WTC11 (cell line): Measurements from ENCODE around the gene TMPRSS2. TPM values are rescaled to one million over a fixed set of nuclear protein-coding genes. Genes with fewer than 3 reads are reported as not detected.

Source experiments
- ATAC-seq: fragments of 200-7000 bp; cut with Tn5 transposase; 2 replicates; pipeline ENCODE4 v1.10.0; 2021; ENCODE audit warnings: mild to moderate bottlenecking, moderate library complexity
- CTCF ChIA-PET: fragments of 300-600 bp; sonication (Branson Sonifier 250); formaldehyde crosslinking; loops from one replicate; lab custom pipeline; 2021; ENCODE audit warnings: antibody characterized with exemption; lab: Charles Lee
- POLR2A ChIA-PET: fragments of 350-600 bp; sonication (Branson Sonifier 250); formaldehyde crosslinking; loops from one replicate; lab custom pipeline; 2021; ENCODE audit warnings: antibody characterized with exemption; lab: Charles Lee
- DNase-seq: peaks from one replicate; pipeline ENCODE4 v3.0.0; 2021; ENCODE audit warnings: low spot score
- H3K27ac Mint-ChIP-seq: 2 replicates; pipeline ENCODE4 v1.8.0; 2021; ENCODE audit warnings: mixed read lengths
- H3K27me3 Mint-ChIP-seq: 2 replicates; pipeline ENCODE4 v1.8.0; 2021; ENCODE audit warnings: low read depth, mild to moderate bottlenecking, moderate library complexity, mixed read lengths
- H3K36me3 Mint-ChIP-seq: 2 replicates; pipeline ENCODE4 v1.8.0; 2021; ENCODE audit warnings: mixed read lengths
- H3K4me1 Mint-ChIP-seq: 2 replicates; pipeline ENCODE4 v1.8.0; 2022; ENCODE audit warnings: mixed read lengths
- H3K4me3 Mint-ChIP-seq: 2 replicates; pipeline ENCODE4 v1.8.0; 2021; ENCODE audit warnings: mild to moderate bottlenecking, moderate library complexity, mixed read lengths
- H3K9me3 Mint-ChIP-seq: 2 replicates; pipeline ENCODE4 v1.8.0; 2021; ENCODE audit warnings: mixed read lengths
- AFF4 ChIP-seq: sonication (generic); formaldehyde crosslinking; IDR thresholded peaks from 2 replicates; pipeline ENCODE4 v1.8.1; 2023; ENCODE audit warnings: mild to moderate bottlenecking, missing genetic modification reagents, borderline replicate concordance
- CTCF ChIP-seq: fragments of 200-600 bp; IDR thresholded peaks from 2 replicates; pipeline ENCODE4 v1.8.0; 2022; ENCODE audit warnings: antibody characterized with exemption
- E2F4 ChIP-seq: sonication (generic); formaldehyde crosslinking; IDR thresholded peaks from 2 replicates; pipeline ENCODE4 v1.8.1; 2022; ENCODE audit warnings: low read depth, mild to moderate bottlenecking, moderate library complexity, missing genetic modification reagents, borderline replicate concordance
- MAX ChIP-seq: sonication (generic); formaldehyde crosslinking; IDR thresholded peaks from 2 replicates; pipeline ENCODE4 v1.8.0; 2022; ENCODE audit warnings: mild to moderate bottlenecking, missing genetic modification reagents
- NFE2L1 ChIP-seq: sonication (generic); formaldehyde crosslinking; IDR thresholded peaks from 2 replicates; pipeline ENCODE4 v1.8.1; 2023; ENCODE audit warnings: missing genetic modification reagents
- OVOL2 ChIP-seq: fragments of 250-450 bp; sonication (Bioruptor Pico); IDR thresholded peaks from 2 replicates; pipeline ENCODE4 v1.9.0; 2021; ENCODE audit warnings: mild to moderate bottlenecking, borderline replicate concordance
- STAT6 ChIP-seq: sonication (generic); formaldehyde crosslinking; conservative IDR thresholded peaks from 2 replicates; pipeline ENCODE4 v1.8.1; 2023; ENCODE audit warnings: mild to moderate bottlenecking, low read depth, missing genetic modification reagents, moderate library complexity
- ZBTB21 ChIP-seq: sonication (generic); formaldehyde crosslinking; IDR thresholded peaks from 2 replicates; pipeline ENCODE4 v1.8.1; 2023; ENCODE audit warnings: mild to moderate bottlenecking, missing genetic modification reagents, borderline replicate concordance
- ZNF263 ChIP-seq: sonication (generic); formaldehyde crosslinking; IDR thresholded peaks from 2 replicates; pipeline ENCODE4 v1.8.1; 2022; ENCODE audit warnings: low read depth, mild to moderate bottlenecking, moderate library complexity, missing genetic modification reagents
- ZNF281 ChIP-seq: sonication (generic); formaldehyde crosslinking; IDR thresholded peaks from 2 replicates; pipeline ENCODE4 v1.8.0; 2023; ENCODE audit warnings: mild to moderate bottlenecking, missing genetic modification reagents
- ZNF317 ChIP-seq: sonication (generic); formaldehyde crosslinking; IDR thresholded peaks from 2 replicates; pipeline ENCODE4 v1.8.1; 2023; ENCODE audit warnings: low read depth, mild to moderate bottlenecking, moderate library complexity, missing genetic modification reagents, borderline replicate concordance
- ZNF423 ChIP-seq: fragments of 250-450 bp; sonication (Bioruptor Pico); IDR thresholded peaks from 2 replicates; pipeline ENCODE4 v2.1.2; 2022; ENCODE audit warnings: mild to moderate bottlenecking, moderate library complexity
- ZSCAN18 ChIP-seq: fragments of 250-450 bp; sonication (Bioruptor Pico); IDR thresholded peaks from 2 replicates; pipeline ENCODE4 v2.1.2; 2022; ENCODE audit warnings: mild to moderate bottlenecking, moderate library complexity
- total RNA-seq: library from RNA; stranded (reverse); gene quantifications from 3 replicates; pipeline ENCODE4 v1.2.3, GENCODE V29; 2021

The TMPRSS2 gene
- total RNA-seq, 1 experiment from 2014 or later = 8.5 TPM

GRCh38 chr21:41459884-41460534 lies 47.9 kb downstream of the TMPRSS2 start:
- DNase-seq (no peak), ATAC-seq (no peak)
- ChIA-PET CTCF (interaction anchor here (0.8 to 4.6 kb wide), 6 partner anchors 19 to 176 kb away, joined by 3 to 59 read pairs (median 3); no protein-coding TSS in a partner anchor), POLR2A (no interaction called here)
- no peak overlapping the region for H3K27ac Mint-ChIP-seq
- H3K4me3 Mint-ChIP-seq = no peak overlapping the region
- H3K36me3 Mint-ChIP-seq = peaks cover 28% of the 10 kb centered on the region
- peaks cover 17% of the 10 kb centered on the region for H3K4me1 Mint-ChIP-seq
- no peaks in the 10 kb centered on the region; the same call in 1 of the 2 replicates for H3K27me3 Mint-ChIP-seq
- TF ChIP-seq ZNF423 (CRISPR knock-in tag) (no peak), MAX (CRISPR knock-in tag) (no peak), ZSCAN18 (no peak), ZNF281 (CRISPR knock-in tag) (no peak), ZNF317 (no peak), CTCF (no peak), E2F4 (CRISPR knock-in tag) (no peak)
- peaks cover 24% of the 10 kb centered on the region for H3K9me3 Mint-ChIP-seq

GRCh38 chr21:41458559-41458958 lies 49.4 kb downstream of the TMPRSS2 start:
- Mint-ChIP-seq H3K27me3 (no peaks in the 10 kb centered on the region; the same call in 1 of the 2 replicates), H3K36me3 (peaks cover 13% of the 10 kb centered on the region), H3K4me1 (peaks cover 29% of the 10 kb centered on the region), H3K9me3 (peaks cover 10% of the 10 kb centered on the region), H3K27ac (no peak overlapping the region), H3K4me3 (no peak overlapping the region)
- no peak for ATAC-seq
- POLR2A ChIA-PET = no interaction called here
- CTCF ChIA-PET = interaction anchor here (0.9 to 4.6 kb wide), 6 partner anchors 47 to 320 kb away, joined by 3 to 59 read pairs (median 5); no protein-coding TSS in a partner anchor
- no peak for DNase-seq
- TF ChIP-seq OVOL2 (CRISPR knock-in tag) = no peak
- no peak for TF ChIP-seq ZNF263 (CRISPR knock-in tag)
- no peak for TF ChIP-seq NFE2L1 (CRISPR knock-in tag)
- TF ChIP-seq AFF4 (CRISPR knock-in tag) = no peak
- no peak for TF ChIP-seq STAT6 (CRISPR knock-in tag)
- TF ChIP-seq ZNF281 (CRISPR knock-in tag) = no peak
- TF ChIP-seq ZBTB21 = no peak
